Kidney tubule cell (primary cell): Measurements from ENCODE around the gene ERC2.

Experiments
- DNase-seq: peaks from one replicate; pipeline ENCODE4 v3.0.0-alpha.2; 2018; ENCODE audit warnings: low spot score

ERC2 gene

GRCh38 chr3:55645422-55645821 is 822.8 kb downstream of the ERC2 start:
- DNase-seq: no peak

- no peak for DNase-seq
Observed at GRCh38 chr3:55643283-55643682, 825.0 kb downstream of the ERC2 start.

DNA sequence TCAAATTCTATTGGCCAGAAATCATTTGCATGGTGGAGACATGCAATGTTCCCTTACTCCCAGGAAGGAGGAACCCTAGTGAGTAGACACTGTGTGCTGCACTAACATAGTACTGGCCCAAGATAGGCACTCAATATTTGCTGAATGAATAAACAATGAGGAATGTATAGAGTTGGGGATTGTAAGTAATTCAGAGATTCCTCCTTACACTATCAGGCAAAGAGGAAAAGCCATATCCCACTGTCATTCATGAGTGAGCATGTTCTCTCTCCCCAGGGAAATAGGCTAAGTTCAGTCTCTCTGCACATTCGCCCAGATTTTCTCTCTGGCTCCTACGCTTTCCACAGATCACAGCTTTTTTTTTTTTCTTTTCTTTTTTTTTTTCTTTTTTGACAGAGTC is 826.3 kb downstream of the ERC2 start:
- DNase-seq: no peak

DNA sequence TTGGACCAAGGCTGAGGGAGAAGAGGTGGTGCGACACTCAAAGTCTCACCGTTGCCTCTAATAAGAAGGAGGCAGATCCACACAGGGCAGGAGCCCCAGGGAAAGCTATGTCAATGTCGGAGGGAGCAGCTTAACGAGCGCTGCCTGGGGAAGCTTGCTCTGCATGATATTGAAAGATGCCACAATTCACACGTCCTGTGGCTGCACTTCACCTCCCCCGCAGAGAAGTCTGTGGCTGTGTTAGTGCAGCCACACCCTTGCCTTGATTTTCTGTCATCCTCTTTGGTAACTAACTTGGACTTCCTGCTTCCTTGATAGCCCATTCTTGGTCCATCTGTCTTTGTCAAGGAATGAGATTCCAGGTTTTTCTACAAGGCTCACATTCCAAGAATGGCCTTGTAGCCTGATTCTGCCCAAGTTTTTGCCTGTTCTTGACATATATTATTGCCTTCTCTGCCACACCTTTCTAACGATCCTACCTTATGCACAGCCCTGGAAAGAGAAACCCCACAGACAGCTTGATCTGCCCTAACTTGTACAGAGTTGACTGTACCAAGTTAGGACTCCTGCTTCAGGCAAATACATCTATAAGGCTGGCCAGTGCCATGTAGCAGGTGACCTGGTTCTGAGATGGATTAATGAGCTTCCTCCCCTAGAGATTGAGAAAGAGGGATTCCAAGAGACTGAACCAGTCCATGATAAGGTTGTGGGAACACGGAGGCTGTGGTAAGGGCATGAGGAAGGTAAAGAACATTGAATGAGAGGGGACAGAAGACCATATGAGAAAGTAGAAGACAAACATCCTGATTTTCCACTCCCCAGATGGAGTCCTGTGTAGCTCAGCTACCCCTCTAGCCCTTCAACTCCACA is 828.1 kb downstream of the ERC2 start:
- DNase-seq: no peak

GRCh38 chr3:55639143-55639542 is 829.1 kb downstream of the ERC2 start:
- DNase-seq: no peak

DNA sequence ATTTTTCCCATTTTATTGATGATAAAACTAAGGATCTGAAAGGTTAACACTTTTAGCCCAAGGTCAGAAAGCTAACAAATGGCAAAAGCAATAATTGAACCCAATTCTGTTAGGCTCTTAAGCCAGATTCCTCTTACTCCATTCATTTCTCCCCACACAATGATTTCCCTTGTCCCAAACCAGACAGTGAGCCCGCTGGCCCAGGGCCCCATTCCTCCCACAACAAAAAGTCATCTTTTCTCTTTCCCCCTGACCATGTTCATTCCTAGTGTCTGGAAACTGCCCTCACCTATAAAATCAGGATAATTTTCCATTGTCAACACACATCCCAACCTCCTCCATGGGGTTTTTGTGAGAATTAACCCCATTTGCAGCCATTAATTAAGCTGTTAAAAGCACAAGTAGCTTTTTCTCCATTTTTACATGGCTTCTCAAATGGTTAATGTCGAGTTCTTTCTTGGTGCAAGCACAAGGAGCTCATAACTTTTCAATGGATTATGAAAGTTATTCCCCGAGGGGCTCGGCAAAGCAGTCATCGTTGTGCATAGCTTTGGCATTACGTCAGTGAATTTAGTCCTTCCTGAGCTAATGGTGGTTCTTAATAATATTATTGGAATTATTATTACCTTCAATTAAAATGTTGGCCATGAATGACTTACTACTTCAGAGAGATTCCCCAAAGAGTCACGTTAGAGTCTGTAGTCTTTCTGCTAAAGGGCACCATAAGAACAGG is 830.2 kb downstream of the ERC2 start:
- no peak for DNase-seq

DNA sequence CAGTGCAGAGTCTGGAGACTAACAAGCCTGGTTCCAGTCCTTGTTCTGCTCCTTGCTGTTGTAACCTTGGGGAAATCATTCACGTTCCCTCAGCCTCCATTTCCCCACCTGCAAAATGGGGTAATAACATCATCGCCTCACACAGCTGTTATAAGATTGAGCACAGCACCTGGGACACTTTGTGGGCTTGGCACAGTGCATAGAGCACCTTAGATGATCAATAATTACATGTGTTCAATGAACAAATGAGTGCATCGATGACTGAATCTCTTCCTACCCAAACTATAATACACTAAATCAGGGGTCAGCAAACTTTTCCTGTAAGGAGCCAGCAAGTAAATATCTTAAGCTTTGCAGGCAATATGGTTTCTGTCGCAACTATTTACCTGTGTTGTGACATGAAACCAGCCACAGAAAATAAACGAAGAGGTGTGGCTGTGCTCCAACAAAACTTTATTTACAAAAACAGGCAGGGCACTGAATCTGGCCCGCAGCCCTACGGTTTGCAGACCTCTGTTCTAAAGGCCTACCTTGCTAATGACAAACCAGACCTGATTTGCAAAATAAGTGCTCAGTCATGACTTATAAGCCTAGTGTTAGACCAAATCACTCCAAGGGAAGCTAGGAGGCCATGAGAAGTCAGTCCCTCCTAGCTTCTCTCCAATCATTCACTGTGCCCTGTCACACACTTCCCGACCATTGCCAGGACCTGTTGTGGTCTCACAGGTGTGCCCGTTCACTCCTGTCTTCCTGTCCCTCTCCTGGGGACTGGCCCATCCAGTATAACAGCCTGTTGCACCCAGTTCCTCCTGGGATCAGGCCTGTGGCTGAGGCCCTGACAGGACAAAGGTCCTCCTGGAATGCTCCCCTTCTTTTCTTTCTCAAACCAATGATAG is 831.7 kb downstream of the ERC2 start:
- no peak for DNase-seq

DNA sequence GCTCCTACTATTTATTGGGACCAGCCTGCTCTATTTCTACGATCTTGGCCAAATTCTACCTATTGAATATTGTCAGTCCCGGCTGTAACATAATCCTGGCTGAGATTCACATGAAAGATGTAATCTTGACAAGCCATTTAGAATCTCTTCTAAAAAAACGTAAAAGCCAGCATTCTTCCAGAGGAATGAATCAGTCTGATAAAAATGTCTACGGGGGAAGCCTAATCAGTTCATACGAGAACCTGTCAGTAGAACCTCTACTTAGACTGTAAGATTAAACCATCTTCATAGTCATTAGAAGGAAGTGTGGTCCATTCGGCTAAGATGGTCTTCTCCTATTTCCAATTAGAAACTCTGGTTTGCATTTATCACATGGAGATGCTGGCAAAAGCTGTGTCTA is 833.9 kb downstream of the ERC2 start:
- DNase-seq: no peak

DNA sequence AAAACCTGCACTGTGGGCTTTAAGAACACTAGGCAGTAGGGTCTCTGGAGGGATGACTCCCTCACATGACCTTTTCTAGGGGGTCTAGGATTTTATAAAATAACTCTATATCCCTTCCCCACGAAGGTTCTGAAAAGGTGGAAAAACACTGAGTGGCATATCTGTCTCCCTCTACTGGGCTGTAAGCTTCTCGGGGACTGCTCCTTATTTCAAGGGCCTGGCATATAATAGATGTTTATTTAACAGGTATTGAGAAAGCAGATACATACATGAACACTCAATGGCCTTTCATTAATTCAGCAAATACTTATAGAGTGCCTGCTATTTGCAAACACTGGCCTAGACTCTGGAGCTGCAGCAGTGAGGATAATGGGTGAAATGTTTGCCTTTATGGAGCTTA is 834.9 kb downstream of the ERC2 start:
- no peak for DNase-seq

- DNase-seq: no peak
Observed at GRCh38 chr3:55631766-55632331, 836.4 kb downstream of the ERC2 start.

DNA sequence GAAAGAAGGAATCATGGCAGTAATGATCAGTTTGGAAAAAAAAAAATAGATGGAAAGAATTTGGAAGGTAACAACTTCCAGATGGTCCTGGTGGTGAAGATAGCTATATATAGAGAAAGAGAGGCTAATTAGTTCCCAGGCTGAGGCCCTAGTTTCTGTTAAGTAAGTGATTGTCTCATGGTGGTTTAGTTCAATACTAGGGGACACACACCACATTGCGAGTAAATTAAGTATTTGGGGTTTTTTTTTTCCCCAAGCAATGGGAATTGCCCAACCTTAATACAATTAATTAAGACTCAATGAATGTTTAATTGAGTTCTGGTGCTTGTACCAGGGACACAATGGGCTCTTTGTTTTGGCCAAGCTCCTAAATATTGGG is 837.4 kb downstream of the ERC2 start:
- DNase-seq: no peak

DNA sequence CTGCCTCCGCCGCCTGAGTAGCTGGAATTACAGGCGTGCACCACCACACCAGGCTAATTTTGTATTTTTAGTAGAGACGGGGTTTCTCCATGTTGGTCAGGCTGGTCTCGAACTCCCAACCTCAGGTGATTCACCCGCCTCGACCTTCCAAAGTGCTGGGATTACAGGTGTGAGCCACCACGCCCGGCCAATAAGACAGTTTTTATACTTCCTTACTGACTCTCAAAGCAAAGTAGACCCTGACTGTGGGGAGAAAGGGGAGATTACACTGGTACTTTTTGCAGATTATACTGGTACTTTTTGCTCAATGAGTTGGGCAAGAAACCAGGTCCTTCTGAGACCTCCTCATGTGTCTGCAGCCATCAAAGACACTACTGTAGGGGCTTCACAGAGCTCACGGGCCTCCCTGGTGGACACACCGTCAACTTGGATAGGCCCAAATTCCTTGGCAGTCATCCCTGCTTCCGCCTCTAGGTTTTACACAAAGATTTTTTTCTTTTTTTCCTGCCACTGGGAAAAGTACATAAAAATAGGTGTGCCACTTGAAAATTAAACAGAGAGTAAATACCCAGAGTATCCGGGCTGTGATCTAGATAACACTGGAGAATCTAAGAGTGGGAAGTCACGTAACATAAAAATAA is 837.9 kb downstream of the ERC2 start:
- DNase-seq: no peak

DNA sequence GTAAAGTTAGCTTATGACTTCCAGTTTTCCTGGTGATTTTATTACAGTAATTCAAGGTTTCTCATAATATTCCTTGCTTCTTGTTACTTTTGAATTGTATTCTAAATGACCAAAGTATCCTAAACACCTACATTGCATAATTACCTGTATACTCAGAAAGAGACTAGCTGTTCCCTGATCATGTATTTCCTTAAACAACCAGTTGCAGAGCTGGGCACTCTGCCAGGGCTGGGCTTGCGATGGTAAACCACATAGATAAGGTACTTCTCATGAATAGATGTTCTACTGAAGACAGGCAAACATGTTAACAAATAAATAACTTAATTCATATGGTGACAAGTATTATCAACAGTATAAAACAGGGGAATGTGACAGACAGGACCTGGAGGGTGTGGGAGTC is 838.8 kb downstream of the ERC2 start:
- DNase-seq: peak; percentile 11

DNA sequence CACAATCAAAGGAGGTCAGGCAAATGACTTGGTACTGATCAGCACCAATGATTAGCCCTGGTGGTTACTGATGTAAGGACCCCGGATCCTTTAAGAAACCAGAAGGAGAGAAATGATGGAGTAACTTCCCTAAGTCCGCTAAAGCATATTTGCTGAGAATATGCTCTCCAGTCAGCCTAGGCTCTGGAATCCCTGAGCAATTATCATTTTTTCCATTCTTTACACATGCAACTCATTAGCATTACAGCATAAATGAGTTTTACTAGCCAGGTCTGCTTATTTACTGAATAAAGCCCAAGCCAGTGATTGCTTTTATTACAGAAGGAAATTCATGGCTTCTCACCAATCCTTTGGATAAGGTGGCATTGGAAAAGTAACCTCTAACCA is 842.0 kb downstream of the ERC2 start:
- no peak for DNase-seq

DNA sequence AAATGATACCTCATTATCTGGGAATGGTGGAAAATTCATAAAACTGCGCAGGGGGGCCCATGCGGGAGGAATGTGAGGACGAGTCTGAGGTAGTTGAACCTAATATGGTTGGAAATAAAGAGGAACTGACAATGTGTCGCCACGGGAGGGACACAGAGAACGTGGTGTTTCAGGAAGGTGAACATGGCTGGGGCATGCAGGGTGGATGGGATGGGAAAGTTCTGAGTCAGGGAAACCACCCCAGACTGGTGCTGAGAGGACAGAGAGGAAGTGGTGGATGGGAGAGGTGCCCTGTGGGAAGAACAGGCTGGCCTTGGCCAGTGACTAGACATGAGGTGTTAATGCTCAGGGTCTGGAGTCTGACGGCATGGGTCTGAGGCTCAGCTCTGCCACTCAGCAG is 844.0 kb downstream of the ERC2 start:
- peak; percentile 90 for DNase-seq

DNA sequence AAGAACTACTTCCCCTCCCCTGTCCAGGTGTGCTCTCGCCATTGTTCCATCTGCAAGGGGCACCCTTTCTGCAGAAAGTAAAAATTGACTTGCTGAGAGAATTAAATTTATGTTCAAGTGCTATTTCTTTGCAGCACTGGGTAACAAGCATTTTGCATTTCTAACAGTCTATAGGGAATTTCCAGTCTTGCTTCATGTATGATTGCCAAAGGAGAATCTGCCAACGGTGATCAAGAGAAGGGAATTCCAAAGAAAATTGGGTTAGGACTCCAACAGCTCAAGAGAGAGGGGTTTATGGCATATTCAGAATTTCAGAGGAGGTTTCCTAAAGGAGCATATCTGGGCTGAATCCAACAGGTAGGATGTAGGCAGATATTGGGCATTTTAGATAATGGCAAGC is 844.5 kb downstream of the ERC2 start:
- no peak for DNase-seq

DNA sequence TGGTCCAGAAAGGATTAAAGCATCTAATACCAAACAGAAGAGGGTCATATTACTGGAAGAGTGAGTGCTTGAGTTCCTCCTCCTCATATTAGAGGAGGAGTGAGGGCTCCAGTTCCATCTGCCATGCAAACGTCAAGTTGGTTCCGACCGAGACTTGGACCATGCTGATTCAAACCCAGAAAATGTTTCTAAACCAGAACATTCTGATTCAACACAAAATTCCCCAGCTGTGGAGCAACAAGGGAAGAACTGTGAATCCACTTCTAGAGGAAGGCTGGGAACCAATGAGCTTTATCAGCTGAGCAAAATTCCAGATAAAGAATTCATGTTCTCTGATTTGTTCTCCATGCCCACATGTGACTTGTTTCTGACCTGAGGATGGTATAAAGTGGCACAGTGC is 845.5 kb downstream of the ERC2 start:
- DNase-seq: peak; percentile 8

GRCh38 chr3:55622116-55622515 is 846.2 kb downstream of the ERC2 start:
- DNase-seq: peak; percentile 66

DNA sequence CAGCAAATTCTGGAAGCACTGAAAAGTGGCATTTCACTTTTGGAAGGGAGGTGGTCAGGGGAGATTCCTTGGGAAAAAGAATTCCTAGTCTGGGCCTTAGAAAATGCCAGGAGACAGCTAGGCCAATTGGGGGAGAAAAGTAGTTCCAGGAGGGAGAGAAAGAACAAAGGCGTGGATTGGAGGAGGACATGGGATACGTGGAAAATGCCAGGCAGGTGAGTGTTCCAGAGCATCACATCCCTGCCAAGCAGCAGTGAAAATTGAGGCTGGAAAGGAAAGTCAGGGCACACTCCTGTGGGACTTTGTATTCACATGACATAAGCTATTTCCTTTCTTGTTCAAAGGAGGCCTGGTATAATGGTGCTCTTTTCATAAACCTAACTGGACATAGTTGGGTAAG is 846.6 kb downstream of the ERC2 start:
- no peak for DNase-seq

DNA sequence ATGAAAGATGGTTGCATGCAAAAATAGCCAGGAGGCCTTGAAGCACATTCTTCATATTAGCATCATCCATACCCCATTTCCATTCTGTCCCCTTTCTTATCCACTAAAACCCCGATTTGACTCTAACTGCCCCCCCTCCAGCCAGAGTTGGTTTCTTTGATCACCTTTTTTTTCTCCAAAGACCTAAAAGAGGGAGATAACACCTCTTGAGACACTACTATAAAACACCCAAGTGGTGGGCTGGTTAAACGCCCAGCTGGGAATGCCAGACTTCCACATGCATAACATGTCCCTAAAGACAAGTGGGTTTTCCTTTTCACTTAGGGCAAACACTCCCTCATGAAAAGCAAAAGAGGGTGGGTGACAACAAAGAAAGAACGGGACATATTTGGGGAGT is 847.2 kb downstream of the ERC2 start:
- no peak for DNase-seq

DNA sequence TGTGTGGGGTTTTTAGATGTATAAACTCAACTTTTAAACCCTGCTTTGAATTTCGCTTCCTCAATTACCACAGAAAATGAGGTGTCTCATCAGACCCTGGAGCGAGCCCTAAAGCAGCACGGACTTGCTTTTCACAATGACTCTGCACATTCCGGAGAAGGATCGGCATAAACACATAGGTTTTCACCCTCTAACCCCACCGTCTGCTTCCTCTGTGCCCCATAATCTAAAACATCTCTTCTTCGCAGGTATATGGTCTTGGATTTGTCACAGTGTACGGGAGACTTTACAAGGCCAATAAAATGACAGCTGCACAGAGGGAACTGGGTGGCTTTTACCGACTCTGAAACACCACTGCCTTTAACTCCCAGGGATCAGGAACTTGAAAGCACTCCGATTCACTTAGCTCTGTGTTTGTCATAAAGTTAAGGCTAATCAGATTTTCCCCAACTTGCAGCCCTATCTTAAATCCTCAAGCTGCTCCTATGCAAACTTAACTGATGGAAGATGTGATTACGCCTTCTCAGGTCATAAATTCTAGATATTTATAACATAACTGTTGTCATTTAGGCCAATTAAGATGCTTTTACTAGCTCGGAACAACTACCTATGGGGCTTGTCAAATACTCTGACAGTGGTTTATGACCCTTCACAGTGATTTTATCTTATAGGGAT is 847.8 kb downstream of the ERC2 start:
- DNase-seq: no peak
